HG02885 (cell line): ENCODE data around the gene ASCC1.

Experiments
- ATAC-seq: cut with Tn5 transposase; IDR thresholded peaks from one replicate; pipeline ENCODE4 v1.9.1; 2021; ENCODE audit warnings: mild to moderate bottlenecking; ENCODE audit not compliant: unreplicated experiment, poor library complexity

Gene ASCC1

DNA sequence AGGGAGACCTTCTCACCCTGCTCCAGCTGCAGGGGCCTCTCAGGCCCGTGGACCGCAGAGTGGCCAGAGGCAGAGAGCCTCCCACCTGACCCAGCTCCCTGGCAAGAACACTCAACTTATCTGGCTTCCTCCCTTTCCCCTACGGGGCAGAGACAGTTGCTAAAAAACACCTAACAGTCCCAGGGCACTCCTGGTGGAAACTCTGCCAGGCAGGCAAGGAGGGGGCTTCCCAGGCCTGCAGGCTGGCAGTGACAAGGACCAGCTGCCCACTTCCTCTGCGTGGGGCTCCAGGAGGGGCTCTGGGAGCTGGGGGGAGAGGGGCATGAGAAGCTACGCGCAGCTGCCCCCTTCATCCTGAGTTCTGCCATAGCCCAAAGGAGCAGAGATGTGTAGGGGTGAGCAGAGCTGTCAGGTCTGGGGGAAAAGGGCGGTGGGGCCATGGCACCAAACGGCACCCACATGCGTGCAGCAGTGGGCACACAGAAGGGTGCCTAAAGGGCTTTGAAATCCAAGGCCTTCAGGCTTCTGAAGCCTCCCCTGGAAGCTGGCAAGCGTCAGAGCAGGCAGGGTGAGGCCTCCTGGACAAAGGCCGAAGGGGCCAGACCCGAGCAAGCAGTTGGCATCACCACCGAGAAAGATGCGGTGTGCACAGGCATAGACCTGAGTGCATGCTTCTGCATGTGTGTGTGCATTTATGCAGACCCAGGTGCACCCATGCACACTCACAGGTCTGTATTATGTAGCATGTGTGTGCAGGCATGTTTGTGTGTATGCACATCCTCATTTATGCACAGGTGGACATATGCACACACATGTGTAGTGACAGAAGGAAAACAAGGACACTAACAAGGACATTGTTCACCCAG, 142.1 kb downstream of the ASCC1 start:
- ATAC-seq = no peak

DNA sequence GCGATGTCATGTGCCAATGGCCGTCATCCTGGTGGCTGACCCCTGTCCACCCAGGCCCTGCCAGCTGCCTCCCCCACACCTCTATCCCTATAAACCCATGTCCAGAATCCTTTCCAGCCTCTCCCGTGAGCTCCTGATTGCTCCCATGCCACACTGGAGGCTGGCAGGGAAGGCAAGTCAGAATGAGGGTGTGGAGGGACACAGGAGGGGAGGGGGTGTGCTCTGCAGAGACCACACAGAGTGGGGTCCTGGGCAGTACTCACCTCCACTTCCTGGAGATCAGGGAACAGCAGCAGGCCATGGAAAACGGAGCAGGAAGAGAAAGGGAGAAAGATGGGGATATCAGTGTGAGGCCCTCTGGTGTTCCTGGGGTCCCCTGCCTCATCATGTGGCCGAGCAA, 143.4 kb downstream of the ASCC1 start:
- ATAC-seq = no peak

GRCh38 chr10:72072046-72072445, 144.0 kb downstream of the ASCC1 start:
- no peak for ATAC-seq

DNA sequence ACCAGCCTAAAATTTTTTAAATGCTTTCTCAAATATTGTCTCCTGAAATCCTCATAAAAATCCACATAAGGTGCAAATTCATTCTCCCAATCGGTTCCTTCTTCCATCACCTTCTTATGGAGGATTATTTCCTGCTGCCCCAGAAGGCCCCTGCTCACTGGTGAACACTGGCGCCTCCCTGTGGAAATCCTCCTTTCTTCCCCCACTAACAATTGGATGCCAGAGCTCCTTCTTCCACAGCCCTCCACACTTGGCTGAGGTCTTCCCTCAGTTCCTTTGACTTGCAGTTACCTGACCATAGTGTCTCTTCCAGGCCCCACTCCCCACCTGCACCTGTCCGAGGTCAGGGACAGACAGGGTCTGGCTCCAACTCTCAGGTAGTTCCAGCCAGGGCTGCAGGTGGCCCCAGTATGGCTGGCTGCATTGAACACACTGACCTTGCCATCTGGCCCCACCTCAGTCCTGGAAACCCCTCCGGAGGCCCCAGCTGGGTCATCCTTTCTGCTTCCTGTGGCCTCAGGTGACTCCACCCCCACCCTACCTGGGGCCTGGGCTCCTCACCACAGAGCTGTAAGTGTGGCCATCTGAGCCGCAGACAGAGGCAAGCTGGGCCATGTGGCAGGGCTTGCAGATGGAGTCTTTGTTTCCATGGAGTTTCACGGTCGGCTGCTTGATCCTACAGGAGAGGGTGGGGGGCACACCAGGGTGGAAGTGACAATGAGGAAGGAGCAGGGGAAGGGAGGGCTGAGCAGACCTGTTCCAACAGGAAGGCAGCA, 146.1 kb downstream of the ASCC1 start:
- no peak for ATAC-seq

DNA sequence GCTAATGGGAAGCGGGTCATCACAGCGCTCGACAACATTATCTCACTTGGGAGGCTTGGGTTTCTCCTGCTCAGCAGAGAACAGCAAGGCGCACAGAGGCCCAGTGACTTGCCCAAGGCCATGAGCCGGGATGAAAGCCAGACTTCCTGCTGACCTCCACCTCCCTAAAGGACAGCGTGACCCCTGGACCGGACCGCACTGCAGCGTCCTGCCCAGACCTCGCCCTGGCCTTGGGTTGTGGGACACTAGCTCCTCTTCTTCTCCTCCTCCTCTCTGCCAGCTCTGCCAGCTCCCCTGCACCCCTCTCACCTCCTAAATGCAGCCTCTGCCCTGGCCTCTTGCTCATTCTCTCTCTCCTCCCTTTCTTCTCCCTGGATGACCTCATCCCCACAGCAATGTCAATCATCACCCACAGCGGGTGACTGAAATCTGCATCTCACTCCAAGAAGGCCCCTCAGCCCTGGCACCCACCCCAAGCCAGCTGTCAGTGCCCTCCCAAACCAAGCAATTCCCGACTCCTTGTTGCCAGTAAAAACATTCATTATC, 147.1 kb downstream of the ASCC1 start:
- ATAC-seq = no peak

GRCh38 chr10:72068126-72068765, 147.8 kb downstream of the ASCC1 start:
- no peak for ATAC-seq

DNA sequence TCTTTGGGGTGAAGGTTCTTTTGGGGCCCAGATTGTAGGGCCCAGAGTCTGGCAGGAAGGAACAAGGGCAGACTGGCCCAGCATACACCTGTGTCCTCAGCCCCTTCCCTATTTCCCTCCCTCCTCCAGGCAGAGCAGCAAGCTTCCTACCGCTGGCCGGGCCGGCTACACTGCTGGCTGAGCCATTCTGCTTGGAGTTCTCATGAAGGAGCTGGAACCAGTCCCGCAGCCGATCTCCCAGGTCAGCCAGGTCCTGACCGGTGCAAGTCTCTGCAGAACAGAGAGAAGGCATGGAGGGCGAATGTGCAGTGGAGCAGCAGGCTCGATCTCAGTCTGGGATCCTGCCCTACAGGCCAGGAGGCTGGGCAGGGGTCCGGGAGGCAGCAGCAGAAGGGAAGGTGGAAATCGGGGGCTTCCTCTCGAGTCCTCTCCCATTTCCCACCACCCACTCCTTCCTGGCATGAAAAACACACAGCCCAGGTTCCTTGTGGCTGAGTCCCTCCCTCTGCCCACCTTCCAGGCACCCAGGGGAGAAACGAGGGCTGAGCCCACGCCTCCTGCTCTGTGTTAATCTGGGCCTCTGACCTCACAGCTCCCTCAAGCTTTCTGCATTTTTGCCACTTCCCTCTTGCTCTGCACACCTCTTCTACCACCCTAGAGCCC, 148.5 kb downstream of the ASCC1 start:
- no peak for ATAC-seq

- ATAC-seq = no peak
These were observed 149.5 kb downstream of the ASCC1 start for GRCh38 chr10:72066318-72067284.

DNA sequence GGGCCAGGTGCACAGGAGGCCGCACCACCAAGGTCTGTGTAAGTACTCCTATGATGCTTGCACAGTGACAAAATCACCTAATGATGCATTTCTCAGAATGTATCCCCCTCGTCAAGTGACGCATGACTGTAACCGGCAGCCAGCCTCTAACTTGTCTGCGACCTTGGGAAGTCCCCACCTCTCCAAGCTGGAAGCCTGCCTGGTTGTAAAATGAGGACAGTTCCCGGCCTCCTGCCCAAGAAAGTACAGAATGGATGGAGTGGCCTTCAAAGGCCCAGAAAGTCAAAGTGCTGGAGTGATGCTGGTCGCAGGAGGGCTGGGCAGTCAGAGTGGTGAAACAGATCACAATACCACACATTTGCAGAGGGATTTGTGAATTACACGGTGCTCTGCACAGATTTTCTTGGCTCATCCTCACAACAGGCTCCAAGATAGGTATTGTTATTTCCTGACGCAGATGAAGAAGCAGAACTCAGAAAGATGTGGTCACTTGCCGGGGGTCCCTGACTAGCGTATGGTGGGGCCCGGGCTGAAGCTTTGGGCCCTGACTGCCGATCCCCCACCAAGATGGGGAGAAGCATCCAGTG, 150.5 kb downstream of the ASCC1 start:
- ATAC-seq = no peak

DNA sequence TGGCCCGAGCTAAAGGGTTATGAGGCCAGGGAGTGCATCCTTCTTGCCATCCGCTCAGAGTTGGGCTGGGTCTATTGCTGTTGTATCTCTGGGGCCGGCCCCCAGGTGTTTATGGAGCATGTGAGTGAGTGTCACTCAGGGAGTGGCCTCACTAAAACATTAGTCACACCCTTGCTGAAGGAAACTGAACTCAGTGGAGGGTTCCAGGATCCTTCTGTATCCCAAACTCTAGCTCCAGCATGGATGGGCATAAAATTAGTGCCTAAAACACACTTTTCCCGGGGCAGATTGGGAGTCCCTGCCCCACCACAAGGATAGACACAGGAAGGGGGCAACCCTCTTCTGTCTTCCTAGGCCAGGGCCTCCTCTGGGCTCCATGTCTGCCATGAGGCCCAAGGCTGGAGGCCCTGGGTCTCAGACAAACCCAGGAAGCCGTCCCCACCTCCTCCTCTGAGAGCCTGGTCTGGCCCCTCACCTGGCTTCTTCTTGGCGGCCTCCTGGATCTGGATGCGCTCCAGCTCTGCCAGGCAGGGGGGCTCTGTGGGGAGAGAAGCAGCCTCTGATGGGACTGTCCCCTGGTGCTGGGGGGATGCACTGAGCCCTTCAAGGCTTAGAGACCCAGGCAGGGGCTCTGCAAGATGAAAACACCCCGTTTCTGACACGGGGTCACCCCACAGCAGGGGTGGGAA, 152.2 kb downstream of the ASCC1 start:
- no peak for ATAC-seq

- no peak for ATAC-seq
These were observed 153.0 kb downstream of the ASCC1 start for GRCh38 chr10:72062832-72063702.

DNA sequence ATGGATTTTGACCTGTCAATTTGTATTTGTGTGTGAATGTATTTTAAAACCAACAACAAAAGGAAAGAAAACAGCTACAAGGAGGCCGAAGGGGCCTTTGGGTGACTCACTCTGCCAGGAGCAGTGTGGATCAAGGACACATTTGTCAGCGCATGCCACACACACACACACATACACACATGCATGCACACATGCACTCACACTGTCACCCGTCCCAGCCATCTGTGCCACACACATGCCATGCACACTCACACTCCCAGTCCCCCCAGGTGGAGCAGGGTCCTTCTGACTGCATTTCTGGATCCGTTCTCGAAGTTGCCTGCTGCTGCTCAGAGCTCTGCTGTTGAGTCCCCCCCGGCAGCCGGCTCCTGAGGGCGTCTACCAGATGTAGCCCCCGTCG, 153.7 kb downstream of the ASCC1 start:
- no peak for ATAC-seq

DNA sequence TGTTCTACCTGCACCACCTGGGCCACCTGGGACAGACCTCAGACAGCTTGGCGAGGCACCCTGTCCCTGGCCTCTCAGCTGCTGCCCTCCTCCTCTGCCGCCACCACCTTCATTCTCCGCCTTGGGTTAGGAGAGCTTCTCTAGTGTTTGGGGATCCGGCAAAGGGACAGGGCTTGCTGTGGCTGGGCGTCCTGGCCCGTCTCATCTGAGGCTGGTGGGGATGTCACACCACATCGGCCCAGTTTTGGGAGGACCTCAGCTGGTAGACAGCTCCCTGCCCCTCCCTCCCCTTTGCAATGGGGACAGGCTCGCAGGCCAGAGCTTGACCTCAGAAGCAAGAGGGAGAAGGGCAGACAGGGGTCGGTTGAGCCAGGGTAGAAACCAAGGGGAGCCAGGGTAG, 154.1 kb downstream of the ASCC1 start:
- no peak for ATAC-seq

GRCh38 chr10:72061491-72061890, 154.6 kb downstream of the ASCC1 start:
- ATAC-seq = no peak

GRCh38 chr10:72059843-72060822, 155.9 kb downstream of the ASCC1 start:
- ATAC-seq = no peak
